HepG2 (cell line): ENCODE measurements around the gene IL24.

ENCODE experiments used
- HHEX ChIP-seq: IDR thresholded peaks from 2 replicates; pipeline ENCODE4 v1.6.1; 2016; ENCODE audit warnings: control low read depth
- MIER2 ChIP-seq: IDR thresholded peaks from 2 replicates; pipeline ENCODE4 v1.6.1; 2016; ENCODE audit warnings: missing biosample characterization, missing genetic modification reagents
- ZNF10 ChIP-seq: sonication (generic); formaldehyde crosslinking; IDR thresholded peaks from 2 replicates; pipeline ENCODE4 v1.4.0; 2020; ENCODE audit warnings: mild to moderate bottlenecking, low read depth, missing genetic modification reagents, borderline replicate concordance
- ZNF256 ChIP-seq: sonication (generic); formaldehyde crosslinking; conservative IDR thresholded peaks from 2 replicates; pipeline ENCODE4 v1.4.0; 2020; ENCODE audit warnings: missing genetic modification reagents

GRCh38 chr1:206913766-206914537 lies 16.7 kb downstream of the IL24 start:
- TF ChIP-seq ZNF256 (CRISPR knock-in tag): no peak
- TF ChIP-seq ZNF10: no peak
- TF ChIP-seq MIER2 (CRISPR knock-in tag): no peak
- no peak for TF ChIP-seq HHEX
